Stimulated activated CD4-positive, alpha-beta T cell treated with anti-CD3 and anti-CD28 coated beads, Interleukin-12 subunit alpha, Interleukin-12 subunit beta, amount 100 ng/mL, for 24 hours (primary cell): Measurements from ENCODE around the gene PRDM16.
"Not testable (repeated sequence)": the region's sequence is repeated elsewhere in the genome, so short reads cannot be mapped to it uniquely, and the experiment has no call there.

Experiments used
- DNase-seq, 2 experiments: peaks; one replicate each; pipeline ENCODE4 v3.0.0-alpha.2; 2020; ENCODE audit warnings: low read depth in 2 of 2

The PRDM16 gene

DNA sequence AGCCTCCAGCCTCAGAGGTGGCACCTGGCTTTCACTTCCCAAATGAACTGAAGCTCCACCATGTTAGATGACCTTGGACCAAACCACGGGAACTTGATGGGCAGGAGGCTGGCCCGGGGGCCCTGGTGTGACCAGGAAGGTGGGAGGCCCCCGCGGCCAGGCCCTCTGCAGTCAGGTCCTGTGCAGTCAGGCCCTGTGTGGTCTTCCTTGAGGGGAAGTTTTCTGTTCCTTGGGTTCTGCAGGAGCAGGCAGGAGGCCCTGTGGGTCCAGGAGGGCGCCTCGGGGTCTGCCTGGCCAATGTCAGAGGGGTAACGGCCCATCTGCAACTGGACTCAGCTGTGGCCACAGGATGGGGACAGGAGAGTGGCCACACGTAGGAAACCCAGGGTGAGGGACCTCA lies 13.0 kb downstream of the PRDM16 start:
- DNase-seq, result no peak

DNA sequence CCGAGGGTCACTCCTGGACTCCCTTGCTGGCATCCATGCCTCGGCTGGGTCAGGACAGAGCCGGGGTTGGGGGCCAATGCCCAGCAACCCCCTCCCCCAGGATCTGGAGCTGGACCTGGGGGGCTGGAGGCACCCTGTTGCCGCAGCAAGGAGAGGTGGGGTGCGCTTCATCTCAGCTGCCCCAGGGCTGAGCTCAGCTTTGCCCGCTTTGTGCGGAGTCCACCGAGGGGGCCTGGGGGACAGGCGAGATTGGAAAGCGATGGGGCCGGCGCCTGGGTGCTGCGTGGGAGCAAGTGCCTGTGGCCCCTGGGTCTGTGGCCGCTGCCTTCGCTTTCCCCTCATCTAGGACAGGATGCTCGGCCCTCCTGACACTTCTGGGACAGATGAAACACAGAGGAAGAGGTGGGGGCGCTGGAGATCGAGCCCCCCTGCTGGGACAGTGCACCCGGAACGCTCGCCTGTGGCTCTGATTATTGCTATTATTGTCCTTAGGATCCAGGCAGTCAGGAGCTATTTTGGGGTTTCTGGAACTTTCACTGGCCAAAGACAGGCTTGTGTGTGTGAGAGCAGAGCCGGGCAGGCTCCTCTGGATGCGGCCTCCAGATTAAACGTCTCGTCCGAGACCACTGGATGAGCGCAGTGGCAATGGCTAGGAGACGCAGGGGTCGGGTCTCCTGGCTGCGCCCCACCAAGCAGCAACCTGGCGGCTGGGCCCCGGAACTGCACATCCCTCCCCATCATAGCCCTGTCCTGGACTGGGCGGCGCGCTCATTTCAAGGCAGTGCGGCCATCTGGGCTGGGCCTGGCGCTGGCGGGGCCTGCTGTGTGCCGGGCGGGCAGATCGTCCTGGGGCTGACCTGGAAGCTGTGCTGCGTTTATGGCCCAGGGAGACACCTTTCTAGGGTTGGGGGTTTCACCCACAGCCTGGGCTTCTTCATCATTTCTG lies 13.8 kb downstream of the PRDM16 start:
- no peak for DNase-seq

DNA sequence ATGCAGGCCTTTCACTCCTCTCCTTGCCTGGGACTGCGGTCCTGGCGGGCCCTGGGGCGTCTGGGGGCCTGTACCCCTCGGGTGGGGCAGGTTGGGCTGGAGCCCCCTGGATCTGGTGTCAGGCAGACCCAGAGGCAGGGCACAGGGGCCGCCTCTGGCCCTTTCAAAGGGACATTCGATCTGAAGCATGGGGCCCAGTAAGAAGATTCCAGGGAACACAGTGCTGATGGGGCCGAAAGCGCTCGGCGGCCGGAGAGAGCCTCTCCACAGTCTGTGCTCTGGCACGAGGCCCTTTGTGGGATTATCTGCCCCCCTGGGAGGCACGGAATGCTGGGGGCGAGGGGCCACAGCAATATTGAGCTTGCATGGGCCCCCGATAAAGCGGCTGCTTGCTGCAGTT lies 15.2 kb downstream of the PRDM16 start:
- no peak for DNase-seq

DNA sequence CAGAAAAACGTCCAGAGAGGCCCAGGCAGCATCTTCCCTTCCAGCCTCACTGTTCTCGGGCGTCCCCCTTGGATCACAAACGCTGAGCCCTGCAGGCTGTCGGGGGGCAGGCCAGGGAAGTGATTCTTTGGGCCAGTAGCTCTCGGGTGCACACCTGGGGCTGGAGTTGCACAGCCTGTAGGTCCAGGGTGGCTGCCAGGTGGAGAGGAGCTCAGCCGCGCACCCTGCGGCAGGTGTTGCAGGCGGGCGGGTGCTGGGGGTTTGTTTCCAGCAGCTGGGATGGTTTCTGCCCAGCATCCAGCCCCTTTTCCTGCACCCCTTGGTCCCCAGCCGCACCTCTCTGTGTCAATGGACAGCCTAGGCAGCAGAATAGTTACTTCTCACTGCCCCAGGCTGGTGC lies 15.7 kb downstream of the PRDM16 start:
- no peak for DNase-seq

DNA sequence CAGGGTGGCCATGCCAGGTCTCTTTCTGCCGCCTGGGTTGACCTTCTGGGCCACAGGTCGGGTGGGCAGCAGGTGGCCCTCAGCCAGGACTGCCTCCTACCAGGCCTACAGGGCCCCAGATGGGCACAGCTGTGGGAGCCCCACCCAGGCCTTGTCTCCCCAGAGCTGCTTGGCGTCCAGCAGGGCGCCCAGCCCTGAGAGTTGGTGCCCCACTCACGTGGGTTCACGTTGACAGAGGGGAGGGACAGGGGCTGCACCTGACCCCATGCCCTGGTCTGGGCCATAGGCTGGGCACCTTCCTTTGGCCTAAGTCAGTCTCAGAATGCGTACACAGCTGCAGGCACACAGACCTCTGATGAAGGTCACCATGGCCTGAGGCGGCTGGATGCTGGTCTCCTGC lies 16.7 kb downstream of the PRDM16 start:
- no peak for DNase-seq

DNA sequence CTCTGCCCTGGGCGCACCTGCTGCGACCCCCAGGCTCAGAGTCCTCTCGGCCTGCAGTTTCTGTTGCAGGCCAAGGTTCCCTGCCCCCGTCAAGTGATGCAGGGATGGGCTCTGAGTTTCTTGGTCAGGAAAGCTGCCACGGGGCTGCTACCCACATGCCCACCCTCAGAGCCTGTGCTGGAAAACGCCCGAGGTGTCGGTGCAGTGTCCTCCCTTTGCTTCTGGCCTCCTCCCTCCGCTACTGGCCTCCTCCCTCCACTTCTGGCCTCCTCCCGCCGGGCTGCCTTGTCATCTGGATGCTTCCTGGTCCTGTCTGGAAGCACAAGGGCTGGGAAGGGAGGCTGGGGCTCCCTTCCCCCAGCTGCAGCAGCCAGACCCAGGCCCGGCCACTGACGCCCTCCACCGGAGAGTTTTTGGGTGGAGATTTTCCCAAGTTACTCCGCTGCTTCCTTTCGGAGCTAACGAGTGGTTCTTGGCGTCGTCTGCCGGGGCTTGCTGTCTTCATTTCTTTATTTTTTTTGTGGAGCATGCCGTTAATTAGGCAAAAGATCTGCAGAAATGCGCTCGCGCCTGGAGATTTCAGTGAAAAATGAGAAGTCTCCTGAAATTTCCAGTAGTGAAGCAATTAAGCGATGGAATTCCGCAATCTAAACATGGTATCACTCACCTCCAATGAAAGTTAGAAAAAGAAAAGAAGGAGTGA lies 17.4 kb downstream of the PRDM16 start:
- no peak for DNase-seq

DNA sequence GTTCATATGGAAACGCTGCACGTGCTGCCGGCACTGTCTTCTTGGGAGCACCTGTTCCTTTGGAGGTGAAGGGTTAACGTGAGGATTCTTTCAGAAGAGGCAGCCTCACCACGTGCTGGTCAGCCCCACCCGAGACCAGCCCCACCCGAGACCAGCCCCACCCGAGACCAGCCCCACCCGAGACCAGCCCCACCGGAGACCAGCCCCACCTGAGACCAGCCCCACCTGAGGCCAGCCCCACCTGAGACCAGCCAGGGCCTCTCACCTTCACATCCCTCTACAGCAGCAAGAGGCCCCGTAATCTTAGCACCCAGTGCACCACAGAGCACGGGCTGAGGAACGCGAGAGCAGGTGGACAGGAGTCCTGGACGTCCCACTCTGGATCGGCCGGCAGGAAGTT lies 18.0 kb downstream of the PRDM16 start:
- DNase-seq, result no peak

DNA sequence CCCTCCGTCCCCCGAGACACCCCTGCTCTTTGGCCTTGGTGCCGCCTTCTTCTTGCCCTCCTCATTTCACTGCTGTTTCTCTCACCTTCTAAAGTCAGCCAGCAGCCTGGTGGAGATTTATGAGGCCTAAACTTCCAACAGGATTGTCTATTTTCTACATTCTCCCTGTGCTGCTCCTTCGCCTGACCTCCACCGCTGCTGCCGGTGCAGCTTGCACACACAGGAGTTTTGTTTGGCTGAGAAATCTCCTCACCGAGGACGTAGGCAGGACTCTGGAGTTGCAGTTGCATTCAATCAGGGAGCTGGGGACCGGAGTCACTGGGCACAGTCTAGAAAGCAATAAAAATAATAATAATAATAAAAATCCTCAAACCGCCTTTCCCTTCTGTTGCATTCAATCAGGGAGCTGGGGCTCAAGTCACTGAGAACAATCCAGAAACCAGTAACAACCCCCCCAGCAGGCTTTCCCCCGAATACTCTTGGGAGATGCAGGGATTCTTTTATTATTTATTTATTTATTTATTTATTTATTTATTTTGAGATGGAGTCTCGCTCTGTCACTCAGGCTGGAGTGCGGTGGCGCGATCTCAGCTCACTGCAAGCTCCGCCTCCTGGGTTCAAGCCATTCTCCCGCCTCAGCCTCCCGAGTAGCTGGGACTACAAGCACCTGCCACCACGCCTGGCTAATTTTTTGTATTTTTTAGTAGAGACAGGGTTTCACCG lies 19.1 kb downstream of the PRDM16 start:
- not testable (repeated sequence) for DNase-seq

DNA sequence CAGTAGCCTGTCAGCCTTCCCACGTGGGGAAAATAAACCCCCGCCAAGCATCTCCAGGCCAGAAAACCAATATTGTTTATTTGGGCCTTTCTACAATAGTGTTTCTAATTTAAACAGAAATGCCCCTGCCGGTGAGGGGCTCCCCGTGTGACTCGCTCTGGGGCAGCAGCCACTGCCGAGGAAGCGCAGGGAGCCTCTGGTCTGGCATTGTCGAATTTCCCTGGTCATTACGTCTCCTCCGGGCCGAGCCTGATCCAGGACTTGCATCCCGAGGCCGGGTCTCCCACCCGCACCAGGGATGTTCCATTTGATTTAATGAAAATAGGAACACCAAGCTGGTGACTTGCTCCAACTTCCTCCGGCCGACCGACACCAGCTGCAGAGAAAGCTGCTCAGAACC lies 20.5 kb downstream of the PRDM16 start:
- no peak for DNase-seq

DNA sequence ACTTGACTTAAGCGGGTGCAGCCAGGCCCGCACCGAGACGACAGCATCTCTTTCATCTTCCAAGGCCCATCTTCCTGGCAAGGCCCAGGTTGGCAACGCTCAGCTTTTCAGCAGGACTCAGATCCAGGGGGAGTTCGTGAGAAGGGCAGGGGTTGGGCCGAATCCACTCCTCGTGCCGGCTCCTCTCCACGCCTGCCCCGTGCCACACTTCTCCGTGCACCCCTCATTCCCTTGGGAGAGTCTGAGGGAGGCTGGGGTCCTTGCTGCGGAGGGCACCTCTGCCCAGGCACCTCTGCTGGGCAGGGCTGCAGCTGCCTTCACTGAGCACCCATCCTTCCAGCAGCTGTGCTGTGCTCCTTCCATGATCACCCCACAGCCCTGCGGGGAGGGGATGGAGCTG lies 22.3 kb downstream of the PRDM16 start:
- no peak for DNase-seq

DNA sequence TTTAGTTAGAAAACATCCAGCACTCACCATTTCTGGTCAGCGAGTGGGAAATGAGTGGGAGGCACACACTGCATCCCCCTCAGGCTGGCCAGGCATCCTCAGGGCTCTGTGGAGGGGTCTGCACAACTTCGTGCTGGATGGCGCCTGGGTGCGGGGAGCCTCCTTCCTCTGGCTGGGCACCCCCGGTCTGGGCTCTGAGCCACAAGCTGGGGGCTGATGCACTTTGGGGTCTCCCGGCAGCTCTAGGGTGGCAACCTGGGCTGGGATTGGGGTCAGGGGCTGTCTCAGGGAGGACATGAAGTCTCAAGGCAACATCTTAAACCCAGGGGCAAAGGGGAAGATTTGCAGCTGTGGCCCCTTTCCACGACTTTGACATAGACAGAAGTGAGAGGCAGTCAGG lies 23.5 kb downstream of the PRDM16 start:
- no peak for DNase-seq

DNA sequence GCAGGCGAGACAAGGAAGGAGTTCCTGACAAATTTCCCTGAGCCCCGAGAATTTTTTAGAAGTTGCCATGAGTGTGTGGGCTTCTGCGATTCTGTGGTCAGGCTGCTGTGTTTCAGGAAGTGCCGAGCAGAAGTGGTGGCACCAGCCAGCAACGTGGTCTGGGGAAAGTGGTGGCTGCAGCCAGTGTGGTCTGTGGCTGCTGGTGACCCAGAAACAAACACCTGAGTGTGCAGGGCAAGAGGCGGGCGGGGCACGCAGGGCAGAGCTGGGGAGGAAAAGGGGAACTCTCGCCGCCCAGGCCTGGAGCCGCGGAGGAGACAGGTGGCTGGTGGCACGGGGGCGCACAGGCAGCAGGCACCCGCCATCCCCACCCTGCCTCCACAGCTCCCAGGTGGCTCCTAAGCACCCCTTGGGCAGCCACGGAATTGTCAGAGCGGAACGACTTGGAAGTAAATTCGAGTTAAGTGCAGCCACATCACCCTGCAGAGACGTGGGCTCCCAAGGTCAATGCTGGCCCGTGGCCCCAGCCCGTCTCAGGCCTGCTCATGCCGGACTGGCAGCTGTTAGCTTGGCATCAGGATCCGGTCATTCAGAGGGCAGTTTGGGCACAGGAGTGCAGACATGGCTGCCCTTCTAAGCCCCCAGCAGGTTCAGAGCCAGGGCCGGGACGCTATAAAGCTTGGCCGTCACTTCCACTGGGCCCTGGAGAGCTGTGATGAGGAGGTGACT lies 25.1 kb downstream of the PRDM16 start:
- DNase-seq, result no peak

DNA sequence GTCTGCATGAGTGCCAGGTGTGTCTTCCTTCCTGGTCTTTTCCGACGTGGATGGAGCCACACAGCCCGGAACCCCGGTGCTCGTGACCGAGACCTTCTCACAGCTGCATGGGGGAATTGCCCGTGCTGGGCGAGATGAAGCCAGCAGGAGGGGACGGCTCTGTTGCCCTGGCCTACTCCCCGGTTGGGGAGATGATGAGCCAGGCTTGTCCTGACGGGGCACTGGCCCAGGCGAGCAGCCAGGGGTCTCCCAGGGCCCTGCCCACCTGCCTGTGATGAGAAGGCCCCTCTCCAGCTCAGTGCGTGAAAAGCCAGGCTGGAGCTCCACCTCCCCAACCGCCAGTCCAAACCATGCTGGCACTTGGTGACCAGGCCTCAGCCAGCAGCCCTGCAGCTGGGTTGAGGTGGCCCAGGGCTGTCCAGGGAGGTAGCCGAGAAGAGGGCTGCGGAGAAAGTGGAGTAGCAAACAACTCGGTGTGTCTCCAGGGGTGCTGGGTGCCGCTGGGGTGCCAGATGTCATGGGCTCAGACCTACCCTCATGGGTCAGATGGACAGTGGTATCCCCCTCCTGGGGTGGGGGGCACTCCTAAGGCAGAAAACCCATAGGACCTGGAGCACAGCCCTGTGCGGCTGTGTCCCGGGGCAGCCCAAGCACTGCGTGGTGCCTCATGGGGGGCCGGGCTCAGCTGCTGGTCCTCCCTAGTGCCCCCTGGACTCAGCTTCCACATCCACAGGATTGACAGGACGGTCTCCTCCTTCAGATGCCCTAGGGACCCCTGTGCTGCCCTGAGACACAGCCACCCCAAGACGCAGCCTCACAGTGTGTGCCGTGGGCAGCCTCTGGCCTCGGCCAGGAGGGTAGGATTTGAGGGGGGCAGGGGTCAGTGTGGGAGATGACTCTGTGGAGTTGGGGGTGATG lies 26.1 kb downstream of the PRDM16 start:
- no peak for DNase-seq

DNA sequence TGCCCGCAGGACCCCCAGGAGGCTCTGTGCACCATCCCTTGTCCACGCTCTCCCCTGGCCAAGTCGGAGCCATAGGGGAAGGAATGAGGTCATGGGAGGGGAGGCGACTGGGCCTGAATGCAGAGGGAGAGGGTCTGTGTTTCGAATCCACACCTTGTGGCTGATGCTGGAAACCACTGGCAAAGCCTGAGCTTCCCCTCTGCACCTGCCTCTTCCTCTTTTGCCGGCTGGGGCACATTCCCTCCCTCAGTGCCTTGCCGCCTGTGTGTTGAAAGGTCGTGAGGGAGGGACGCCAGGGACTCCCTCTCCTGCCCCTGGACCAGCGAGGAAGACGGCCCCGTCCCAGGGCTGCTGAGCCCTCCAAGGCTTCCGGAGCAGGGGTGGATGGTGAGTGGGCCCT lies 27.3 kb downstream of the PRDM16 start:
- DNase-seq, result no peak

DNA sequence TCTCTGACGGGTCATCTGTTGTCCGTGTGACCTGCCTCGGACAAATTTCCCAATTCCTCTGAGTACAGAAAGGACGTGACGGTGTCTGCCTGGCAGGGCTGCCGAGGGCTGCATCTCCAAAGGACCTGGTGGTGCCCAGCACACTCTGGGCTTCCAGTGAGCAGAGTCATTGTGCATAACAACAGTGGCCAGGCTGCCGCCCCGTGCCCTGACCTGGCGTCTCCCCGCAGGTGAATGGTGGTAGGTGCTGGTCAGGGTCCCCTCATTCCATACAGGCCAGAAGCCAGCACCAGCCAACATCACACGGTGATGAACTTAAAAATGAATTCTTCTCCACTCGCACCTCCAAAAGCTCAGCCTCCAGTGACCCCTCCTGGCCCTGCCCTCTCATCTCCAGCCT lies 28.2 kb downstream of the PRDM16 start:
- no peak for DNase-seq

DNA sequence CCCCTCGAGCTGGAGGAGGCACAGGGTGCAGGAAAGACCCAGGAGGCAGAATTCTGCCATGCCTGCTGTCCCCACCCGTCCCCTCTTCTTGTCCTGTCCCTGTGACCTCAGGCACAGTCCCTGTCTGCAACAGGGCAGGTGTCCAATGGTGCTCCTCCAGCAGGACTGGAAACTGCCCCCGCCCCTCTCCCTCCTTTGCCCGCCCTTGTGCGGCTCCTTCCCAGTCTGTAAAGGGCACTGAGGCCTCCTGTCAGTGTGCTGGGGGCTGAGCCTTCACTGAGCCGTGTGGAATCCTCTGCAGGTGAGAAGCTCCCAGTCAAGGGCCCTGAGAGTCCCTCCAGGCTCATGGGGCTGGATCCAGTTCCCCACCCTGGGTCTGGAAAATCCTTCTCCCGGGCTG lies 28.9 kb downstream of the PRDM16 start:
- DNase-seq, result no peak

DNA sequence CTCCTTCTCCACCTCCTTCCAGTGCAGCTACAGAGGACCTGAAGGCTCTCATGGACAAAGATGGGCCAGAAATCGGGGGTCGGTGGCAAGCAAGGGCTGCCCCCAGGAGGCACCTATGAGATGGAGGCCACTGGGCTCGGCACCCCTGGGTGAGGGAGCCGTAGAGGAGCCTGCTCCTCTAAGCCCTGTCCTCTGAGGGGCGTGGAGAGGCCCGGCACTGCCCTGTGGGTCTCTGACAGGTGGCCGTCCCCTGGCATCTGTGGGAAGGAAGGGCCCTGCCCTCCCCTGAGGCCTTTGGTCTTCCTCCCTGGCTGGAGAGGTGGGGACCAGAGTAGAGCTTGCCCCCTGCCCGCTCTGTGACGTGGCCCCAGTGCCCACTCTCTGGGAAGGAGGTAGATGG lies 30.9 kb downstream of the PRDM16 start:
- no peak for DNase-seq

DNA sequence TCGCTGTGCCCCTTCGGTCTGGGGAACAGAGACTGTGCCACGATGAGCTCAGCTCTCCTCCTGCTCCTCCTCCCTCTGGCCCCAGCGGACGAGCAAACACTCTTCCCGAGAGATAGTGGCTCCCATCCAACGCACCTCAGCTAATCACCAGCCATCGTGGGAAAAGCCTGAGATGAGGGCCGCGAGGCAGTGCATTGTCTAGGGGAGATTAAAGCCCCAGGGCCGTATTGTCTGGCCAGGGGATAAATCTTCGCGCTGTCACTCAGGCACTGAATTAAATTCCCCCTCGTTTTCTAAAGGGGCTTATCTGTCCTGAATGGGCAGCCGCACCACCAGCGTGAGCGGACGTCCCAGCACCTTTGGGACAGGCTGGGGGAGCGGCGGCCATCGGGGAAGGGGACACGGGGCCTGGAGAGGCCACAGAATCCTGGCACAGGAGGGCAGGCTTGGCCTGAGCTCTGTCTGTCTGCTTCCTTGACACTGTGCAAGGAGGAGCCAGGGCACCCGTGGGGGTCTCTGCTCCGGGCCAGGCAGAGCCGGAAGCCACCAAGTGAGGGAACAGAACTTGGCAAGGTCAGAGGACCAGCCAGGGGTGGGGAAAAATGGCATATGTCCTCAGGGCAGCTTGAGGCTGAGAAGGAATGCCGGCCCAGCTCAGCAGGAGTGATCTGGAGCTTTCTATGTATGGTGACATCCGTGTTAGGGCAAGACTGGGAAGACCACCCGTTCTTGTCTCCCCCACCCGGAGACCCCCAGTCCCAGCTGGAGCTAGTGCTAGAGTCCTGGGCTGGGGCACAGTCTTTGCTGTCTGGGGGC lies 32.3 kb downstream of the PRDM16 start:
- no peak for DNase-seq

DNA sequence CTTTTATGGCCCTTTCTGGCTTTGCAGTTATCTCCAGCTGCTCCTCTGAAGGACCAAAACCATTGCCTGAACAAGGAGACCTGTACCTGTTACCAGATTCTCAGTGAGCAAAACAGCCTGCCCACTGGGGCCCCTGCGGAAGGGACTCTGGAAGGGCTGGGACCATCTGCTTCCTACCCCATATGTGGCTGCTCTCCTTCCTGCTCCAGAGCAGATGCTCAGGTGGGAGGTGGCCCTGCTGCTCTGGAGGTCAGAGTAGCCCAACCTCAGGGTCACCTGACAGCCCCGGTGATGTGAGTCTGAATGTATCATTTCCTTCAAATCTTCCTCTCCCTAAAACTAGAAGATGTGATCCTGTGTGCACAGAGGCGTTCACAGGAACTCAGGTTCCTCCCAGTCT lies 33.6 kb downstream of the PRDM16 start:
- DNase-seq, result no peak
